GM12801 (cell line): ENCODE results near the gene ASPHD2.

ENCODE experiments used
- CTCF ChIP-seq: IDR thresholded peaks from one replicate; pipeline ENCODE4 v1.5.1; 2011; ENCODE audit warnings: control low read depth; ENCODE audit not compliant: insufficient read length; ENCODE audit errors: extremely low read depth

The ASPHD2 gene

GRCh38 chr22:26391091-26391490, 38.0 kb upstream of the ASPHD2 start:
- no peak for TF ChIP-seq CTCF

GRCh38 chr22:26391623-26392022, 37.4 kb upstream of the ASPHD2 start:
- no peak for TF ChIP-seq CTCF

- TF ChIP-seq CTCF: no peak
These were observed 35.1 kb upstream of the ASPHD2 start for GRCh38 chr22:26393929-26394328.

- no peak for TF ChIP-seq CTCF
These were observed 34.3 kb upstream of the ASPHD2 start for GRCh38 chr22:26394777-26395176.

GRCh38 chr22:26395926-26396325, 33.1 kb upstream of the ASPHD2 start:
- no peak for TF ChIP-seq CTCF

GRCh38 chr22:26398741-26399153, 30.3 kb upstream of the ASPHD2 start:
- TF ChIP-seq CTCF: no peak

GRCh38 chr22:26399289-26399688, 29.8 kb upstream of the ASPHD2 start:
- TF ChIP-seq CTCF: no peak

GRCh38 chr22:26401726-26402125, 27.3 kb upstream of the ASPHD2 start:
- no peak for TF ChIP-seq CTCF
